Endothelial cell of umbilical vein (primary cell): Measurements from ENCODE around the gene SOX13.
A peak's percentile ranks its signal among the peaks of the same experiment; 100 is the strongest.

Source experiments
- EZH2 ChIP-seq: IDR thresholded peaks from 2 replicates; pipeline ENCODE4 v1.6.1; 2012; ENCODE audit warnings: borderline replicate concordance, low read depth, mild to moderate bottlenecking, moderate library complexity, low read length, inconsistent platforms; ENCODE audit not compliant: severe bottlenecking
- FOS ChIP-seq: IDR thresholded peaks from 2 replicates; pipeline ENCODE4 v1.6.1; 2011; ENCODE audit warnings: mild to moderate bottlenecking, low read length, moderate library complexity, borderline replicate concordance; ENCODE audit not compliant: insufficient read depth
- JUN ChIP-seq: IDR thresholded peaks from 2 replicates; pipeline ENCODE4 v1.6.1; 2011; ENCODE audit warnings: borderline replicate concordance, low read depth; ENCODE audit not compliant: insufficient read length, insufficient read depth
- MYC ChIP-seq: IDR thresholded peaks from one replicate; pipeline ENCODE4 v1.6.1; 2011; ENCODE audit warnings: mild to moderate bottlenecking, low read depth, low read length
- POLR2A ChIP-seq: IDR thresholded peaks from 2 replicates; pipeline ENCODE4 v1.6.1; 2012; ENCODE audit warnings: low read depth, mild to moderate bottlenecking, control low read depth, low read length
- POLR2AphosphoS5 ChIP-seq: IDR thresholded peaks from 2 replicates; pipeline ENCODE4 v1.6.1; 2012; ENCODE audit warnings: low read depth, mild to moderate bottlenecking, control low read depth, low read length, moderate library complexity; ENCODE audit not compliant: insufficient read depth
- TF ChIP-seq, protein P1 (sequence below), 2 donors: IDR thresholded peaks; 1 replicate in 1 of 2; 2 replicates in 1 of 2; pipeline ENCODE4 v1.5.1; 2011; ENCODE audit warnings: low read length in 2 of 2, mild to moderate bottlenecking in 2 of 2, moderate library complexity in 2 of 2, control low read depth in 1 of 2, inconsistent platforms in 1 of 2, low read depth in 1 of 2; ENCODE audit not compliant: insufficient read depth in 1 of 2; ENCODE audit errors: extremely low read depth in 1 of 2
- TF ChIP-seq, protein P2 (sequence below): IDR thresholded peaks from 2 replicates; pipeline ENCODE4 v1.6.1; 2011; ENCODE audit not compliant: insufficient read depth, insufficient read length

DNA sequence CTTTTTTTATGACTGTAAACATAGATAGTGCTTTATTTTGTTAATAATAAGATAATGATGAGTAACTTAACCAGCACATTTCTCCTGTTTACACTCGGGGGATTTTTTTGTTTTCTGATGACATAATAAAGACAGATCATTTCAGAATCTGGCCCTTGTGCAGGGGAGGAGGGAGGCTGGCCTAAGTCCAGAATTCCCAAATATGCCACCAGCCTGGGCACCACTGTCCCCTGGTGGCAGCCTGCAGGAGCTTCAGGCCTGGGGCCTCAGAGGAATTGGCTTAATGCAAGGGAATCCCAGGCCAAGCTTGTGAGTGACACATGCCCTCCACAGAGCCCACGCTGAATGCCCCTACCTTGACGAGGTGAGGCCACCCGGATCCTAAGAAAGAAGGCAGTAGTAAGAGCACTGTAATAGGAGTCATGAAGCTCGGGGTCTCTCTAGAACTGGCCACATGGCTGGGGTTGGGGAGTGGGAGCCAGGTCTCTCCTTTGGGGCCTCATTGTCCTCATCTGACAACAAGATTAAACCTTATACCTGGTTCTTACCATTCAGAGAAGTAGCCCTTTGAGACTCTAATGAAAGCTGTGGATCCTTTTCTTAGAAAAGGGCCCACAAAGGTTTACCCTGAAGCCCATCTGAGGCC is 54.8 kb downstream of the SOX13 start:
- TF ChIP-seq, protein P1, sequence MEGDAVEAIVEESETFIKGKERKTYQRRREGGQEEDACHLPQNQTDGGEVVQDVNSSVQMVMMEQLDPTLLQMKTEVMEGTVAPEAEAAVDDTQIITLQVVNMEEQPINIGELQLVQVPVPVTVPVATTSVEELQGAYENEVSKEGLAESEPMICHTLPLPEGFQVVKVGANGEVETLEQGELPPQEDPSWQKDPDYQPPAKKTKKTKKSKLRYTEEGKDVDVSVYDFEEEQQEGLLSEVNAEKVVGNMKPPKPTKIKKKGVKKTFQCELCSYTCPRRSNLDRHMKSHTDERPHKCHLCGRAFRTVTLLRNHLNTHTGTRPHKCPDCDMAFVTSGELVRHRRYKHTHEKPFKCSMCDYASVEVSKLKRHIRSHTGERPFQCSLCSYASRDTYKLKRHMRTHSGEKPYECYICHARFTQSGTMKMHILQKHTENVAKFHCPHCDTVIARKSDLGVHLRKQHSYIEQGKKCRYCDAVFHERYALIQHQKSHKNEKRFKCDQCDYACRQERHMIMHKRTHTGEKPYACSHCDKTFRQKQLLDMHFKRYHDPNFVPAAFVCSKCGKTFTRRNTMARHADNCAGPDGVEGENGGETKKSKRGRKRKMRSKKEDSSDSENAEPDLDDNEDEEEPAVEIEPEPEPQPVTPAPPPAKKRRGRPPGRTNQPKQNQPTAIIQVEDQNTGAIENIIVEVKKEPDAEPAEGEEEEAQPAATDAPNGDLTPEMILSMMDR (IDR thresholded peaks at IDR 0.05; ENCODE audit: extremely low read depth in 1 of 2, insufficient read depth in 1 of 2, low read depth in 1 of 2, low read length in 2 of 2), result peak; percentile 95 to 98
- TF ChIP-seq JUN (no peak), FOS (no peak), POLR2AphosphoS5 (peak; percentile 43), POLR2A (no peak), MYC (no peak), EZH2 (no peak)
- TF ChIP-seq, protein P2, sequence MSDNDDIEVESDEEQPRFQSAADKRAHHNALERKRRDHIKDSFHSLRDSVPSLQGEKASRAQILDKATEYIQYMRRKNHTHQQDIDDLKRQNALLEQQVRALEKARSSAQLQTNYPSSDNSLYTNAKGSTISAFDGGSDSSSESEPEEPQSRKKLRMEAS, result no peak
